ENCODE measurements around the gene KLRG1. TPM values are rescaled to one million over a fixed set of nuclear protein-coding genes. Genes with fewer than 3 reads are reported as not detected.
A peak's percentile ranks its signal among the peaks of the same experiment; 100 is the strongest.

Gene KLRG1
- 1.2 TPM in 1 of 2 replicates, not detected in the other for total RNA-seq (ENCODE audit: low replicate concordance)

GRCh38 chr12:8989413-8989812 lies at the start of gene KLRG1:
Gene KLRG1 (plus strand): TSS chr12:8989546. CDS start chr12:8989636, 90 bp downstream.
- DNase-seq (ENCODE audit: low read depth), result no peak
- no peak within 1 kb of the TSS for H3K4me3 ChIP-seq (ENCODE audit: low read depth, low read length)
- no peak for TF ChIP-seq CTCF (IDR thresholded peaks at IDR 0.05; ENCODE audit: insufficient read depth, low read length)

DNA sequence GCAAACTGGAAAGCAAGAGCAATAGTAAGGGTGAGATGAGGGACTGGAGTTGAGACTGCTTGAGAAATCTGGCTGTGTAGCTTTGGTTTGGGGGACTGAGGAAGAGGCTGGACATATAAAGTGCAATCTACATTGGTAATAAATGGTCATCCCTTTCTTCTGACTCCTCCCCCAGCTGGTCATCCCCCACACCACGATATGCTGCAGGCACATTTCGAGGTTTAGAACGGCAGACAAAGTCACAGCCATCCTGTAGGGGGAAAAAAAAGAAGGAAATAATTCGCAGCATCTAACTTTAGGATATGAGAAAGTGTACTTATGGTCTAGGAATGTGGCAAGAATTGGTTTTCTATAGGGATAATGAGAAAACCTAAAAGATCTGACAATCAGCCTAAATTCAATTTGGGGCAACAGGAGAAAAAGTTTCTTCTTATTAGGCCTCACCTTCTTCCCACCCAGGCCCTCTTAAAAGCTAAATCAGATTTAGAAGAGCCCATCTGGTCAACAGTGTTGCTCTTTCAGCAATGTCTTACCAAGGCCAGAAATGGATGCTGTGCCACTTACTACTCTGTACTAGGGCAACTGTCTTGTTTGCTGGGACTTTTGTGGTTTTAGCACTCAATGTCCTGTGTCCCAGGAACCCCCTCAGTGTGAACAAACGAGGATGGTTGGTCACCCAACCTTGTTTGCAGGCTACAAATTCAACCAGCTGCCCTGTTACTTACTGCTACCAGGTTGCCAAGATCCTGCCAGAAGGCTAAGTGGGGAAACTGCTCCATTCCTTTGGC lies 47.5 kb upstream of the KLRG1 start:
- TF ChIP-seq CTCF (IDR thresholded peaks at IDR 0.05; ENCODE audit: insufficient read depth, low read length), result no peak
- no peak for DNase-seq (ENCODE audit: low read depth)
- no peak overlapping the region for H3K4me3 ChIP-seq (ENCODE audit: low read depth, low read length)

GRCh38 chr12:8943565-8944186 lies 45.7 kb upstream of the KLRG1 start:
- no peak for DNase-seq (ENCODE audit: low read depth)
- no peak overlapping the region for H3K4me3 ChIP-seq (ENCODE audit: low read depth, low read length)
- no peak for TF ChIP-seq CTCF (IDR thresholded peaks at IDR 0.05; ENCODE audit: insufficient read depth, low read length)

DNA sequence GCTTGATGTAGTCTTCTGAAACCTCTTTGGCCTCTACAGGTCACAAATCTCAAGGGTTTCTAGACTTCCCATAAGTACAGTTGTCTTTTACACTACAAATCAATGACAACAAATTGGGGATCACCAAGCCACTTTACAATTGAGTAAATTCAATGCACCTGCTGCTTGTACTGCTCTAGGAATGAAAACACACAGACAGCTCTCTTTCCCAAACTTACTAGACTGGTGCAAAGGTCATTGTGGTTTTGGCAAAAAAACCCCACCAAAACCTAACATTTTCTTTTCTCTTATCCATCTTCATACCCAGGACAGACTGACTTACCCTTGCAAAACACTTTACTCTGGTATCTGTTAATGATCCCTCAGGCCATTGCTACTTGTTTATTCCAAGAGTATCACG lies 42.6 kb upstream of the KLRG1 start:
- TF ChIP-seq CTCF (IDR thresholded peaks at IDR 0.05; ENCODE audit: insufficient read depth, low read length), result no peak
- no peak for DNase-seq (ENCODE audit: low read depth)
- H3K4me3 ChIP-seq (ENCODE audit: low read depth, low read length), result no peak overlapping the region

- H3K4me3 ChIP-seq (ENCODE audit: low read depth, low read length), result peak overlapping the region; percentile 11
- DNase-seq (ENCODE audit: low read depth), result no peak
- no peak for TF ChIP-seq CTCF (IDR thresholded peaks at IDR 0.05; ENCODE audit: insufficient read depth, low read length)
These were observed 41.6 kb upstream of the KLRG1 start for GRCh38 chr12:8947737-8948136.

GRCh38 chr12:8948701-8949341 lies 40.5 kb upstream of the KLRG1 start:
- peak; percentile 36 for DNase-seq (ENCODE audit: low read depth)
- peak overlapping the region; percentile 98 for H3K4me3 ChIP-seq (ENCODE audit: low read depth, low read length)
- TF ChIP-seq CTCF (IDR thresholded peaks at IDR 0.05; ENCODE audit: insufficient read depth, low read length), result no peak

Measured in fibroblast of the aortic adventitia (primary cell).